SK-MEL-5 (cell line): ENCODE measurements around the gene NPR1. TPM values are rescaled to one million over a fixed set of nuclear protein-coding genes. Genes with fewer than 3 reads are reported as not detected.
A peak's percentile ranks its signal among the peaks of the same experiment; 100 is the strongest.
"Not testable (repeated sequence)": the region's sequence is repeated elsewhere in the genome, so short reads cannot be mapped to it uniquely, and the experiment has no call there.

Experiments used
- DNase-seq: peaks from one replicate; pipeline ENCODE4 v3.0.0-alpha.2; 2016; ENCODE audit warnings: low read depth, low spot score
- in situ Hi-C: cut with HindIII; loops from 2 replicates; pipeline ENCODE4 v1.10.0; 2016; ENCODE audit warnings: low sequenced_read_pairs, high pct_unique_total_duplicates, low pct_unique_long_range_greater_than_20kb
- total RNA-seq: library from RNA; depleted of rRNA; stranded (reverse); fragments of >200 nt; shearing (Covaris generic); gene quantifications from 2 replicates; pipeline ENCODE4 v1.2.3, GENCODE V29; 2014

Gene NPR1
- total RNA-seq, 1 experiment from 2014 or later, result not detected

GRCh38 chr1:153646672-153647345, 31.7 kb upstream of the NPR1 start:
- in situ Hi-C loops, result no loop called here

GRCh38 chr1:153647346-153647714, 31.2 kb upstream of the NPR1 start:
- peak; percentile 78 for DNase-seq
- in situ Hi-C loops, result no loop called here

More at GRCh38 chr1:153646672-153647345, 31.7 kb upstream of the NPR1 start:
- DNase-seq, result peak; percentile 27

GRCh38 chr1:153648000-153648643, 30.4 kb upstream of the NPR1 start:
- no peak for DNase-seq
- in situ Hi-C loops, result no loop called here

GRCh38 chr1:153649137-153649862, 29.2 kb upstream of the NPR1 start:
- in situ Hi-C loops, result no loop called here
- no peak for DNase-seq

GRCh38 chr1:153649863-153650235, 28.6 kb upstream of the NPR1 start:
- DNase-seq, result no peak

GRCh38 chr1:153651771-153652170, 26.7 kb upstream of the NPR1 start:
- no peak for DNase-seq
- in situ Hi-C loops, result no loop called here

More at GRCh38 chr1:153649863-153650235, 28.6 kb upstream of the NPR1 start:
- in situ Hi-C loops, result no loop called here

- in situ Hi-C loops, result no loop called here
- no peak for DNase-seq
These were observed 25.5 kb upstream of the NPR1 start for GRCh38 chr1:153652805-153653500.

GRCh38 chr1:153655333-153655732, 23.2 kb upstream of the NPR1 start:
- in situ Hi-C loops, result no loop called here
- no peak for DNase-seq

GRCh38 chr1:153658400-153659174, 19.9 kb upstream of the NPR1 start, which contains the start of gene SNAPIN:
SNAPIN (plus strand) TSS chr1:153658703; CDS start chr1:153658744, 41 bp downstream.
- in situ Hi-C loops, result no loop called here
- DNase-seq, result peak; percentile 96

- in situ Hi-C loops, result no loop called here
- DNase-seq, result no peak
These were observed 19.3 kb upstream of the NPR1 start for GRCh38 chr1:153659175-153659534.

GRCh38 chr1:153659656-153660055, 18.8 kb upstream of the NPR1 start:
- in situ Hi-C loops, result no loop called here

GRCh38 chr1:153661111-153661708, 17.3 kb upstream of the NPR1 start:
- in situ Hi-C loops, result no loop called here
- no peak for DNase-seq

More at GRCh38 chr1:153659656-153660055, 18.8 kb upstream of the NPR1 start:
- DNase-seq, result no peak

GRCh38 chr1:153662269-153662668, 16.2 kb upstream of the NPR1 start:
- in situ Hi-C loops, result no loop called here
- no peak for DNase-seq

- in situ Hi-C loops, result no loop called here
- no peak for DNase-seq
These were observed 15.3 kb upstream of the NPR1 start for GRCh38 chr1:153663211-153663610.

- no peak for DNase-seq
- in situ Hi-C loops, result no loop called here
These were observed 11.0 kb upstream of the NPR1 start for GRCh38 chr1:153667439-153667838.

GRCh38 chr1:153668672-153669071, 9.8 kb upstream of the NPR1 start:
- in situ Hi-C loops, DNase-seq: not testable (repeated sequence)

GRCh38 chr1:153669606-153670005, 8.9 kb upstream of the NPR1 start:
- in situ Hi-C loops, result no loop called here
- no peak for DNase-seq
